Tibial artery (tissue), 4 donors: Measurements from ENCODE around the gene UGT2A3.

Experiments used
- DNase-seq, 2 donors: peaks; one replicate each; pipeline ENCODE4 v3.0.0-alpha.2; 2019
- H3K27ac ChIP-seq, 2 donors: fragments of 200-600 bp; sonication (generic) in 1 of 2; 1 replicate in 1 of 2; 2 replicates in 1 of 2; pipeline ENCODE4 v1.5.1; 2018 to 2019; ENCODE audit warnings: mild to moderate bottlenecking in 1 of 2
- H3K27me3 ChIP-seq, 2 donors: fragments of 200-600 bp; sonication (generic) in 1 of 2; one replicate each; pipeline versions ENCODE4 v1.5.1 to v1.6.0; 2016 to 2019
- H3K36me3 ChIP-seq, 3 donors: fragments of 200-600 bp; sonication (generic) in 2 of 3; one replicate each; pipeline ENCODE4 v1.5.1; 2016 to 2019; ENCODE audit warnings: mild to moderate bottlenecking in 2 of 3
- H3K4me1 ChIP-seq, 4 donors: fragments of 200-600 bp; sonication (generic) in 2 of 4; 1 replicate in 3 of 4; 2 replicates in 1 of 4; pipeline ENCODE4 v1.5.1; 2016 to 2019
- H3K4me3 ChIP-seq, 2 donors: fragments of 200-600 bp; sonication (generic) in 1 of 2; 1 replicate in 1 of 2; 2 replicates in 1 of 2; pipeline ENCODE4 v1.5.1; 2018 to 2019; ENCODE audit warnings: mild to moderate bottlenecking in 2 of 2
- H3K9me3 ChIP-seq, 3 donors: fragments of 200-600 bp; sonication (generic) in 1 of 3; one replicate each; pipeline ENCODE4 v1.5.1; 2016 to 2019
- CTCF ChIP-seq, 2 experiments: fragments of 200-600 bp in 1 of 2; fragments of 450-650 bp in 1 of 2; IDR thresholded peaks; one replicate each; pipeline ENCODE4 v1.5.1; 2017 to 2019; ENCODE audit warnings: antibody characterized with exemption in 2 of 2, mild to moderate bottlenecking in 1 of 2, moderate library complexity in 1 of 2
- intact Hi-C: fragments of 100-400 bp; cut with DNase I; formaldehyde crosslinking; loops from one replicate; pipeline ENCODE4 v1.15.0; 2023; ENCODE audit warnings: low total_unique reads

Gene UGT2A3

GRCh38 chr4:68951806-68952585 lies 392 bp upstream of the UGT2A3 start:
- no peaks in the 10 kb centered on the region for H3K4me1 ChIP-seq
- DNase-seq, result no peak
- no peaks in the 10 kb centered on the region for H3K36me3 ChIP-seq
- H3K4me3 ChIP-seq, result no peak overlapping the region
- H3K27ac ChIP-seq, result no peak overlapping the region
- no peaks in the 10 kb centered on the region for H3K27me3 ChIP-seq
- H3K9me3 ChIP-seq, result no peaks in the 10 kb centered on the region
- no peak for TF ChIP-seq CTCF (IDR thresholded peaks at IDR 0.05)
- intact Hi-C loops, result no loop called here

GRCh38 chr4:68950033-68950432 lies 1.6 kb downstream of the UGT2A3 start:
- intact Hi-C loops, result no loop called here
- Histone ChIP-seq H3K4me3 (no peak overlapping the region), H3K36me3 (no peaks in the 10 kb centered on the region), H3K27ac (no peak overlapping the region), H3K9me3 (no peaks in the 10 kb centered on the region), H3K27me3 (no peaks in the 10 kb centered on the region), H3K4me1 (no peaks in the 10 kb centered on the region)
- no peak for DNase-seq
- no peak for TF ChIP-seq CTCF (IDR thresholded peaks at IDR 0.05)

- intact Hi-C loops, result no loop called here
- TF ChIP-seq CTCF (IDR thresholded peaks at IDR 0.05), result no peak
- H3K4me1 ChIP-seq, result no peaks in the 10 kb centered on the region
- H3K36me3 ChIP-seq, result no peaks in the 10 kb centered on the region
- no peak overlapping the region for H3K27ac ChIP-seq
- no peaks in the 10 kb centered on the region for H3K9me3 ChIP-seq
- DNase-seq, result no peak
- no peak overlapping the region for H3K4me3 ChIP-seq
- H3K27me3 ChIP-seq, result no peaks in the 10 kb centered on the region
These were observed 2.6 kb downstream of the UGT2A3 start for GRCh38 chr4:68948985-68949384.

- DNase-seq, result no peak
- TF ChIP-seq CTCF (IDR thresholded peaks at IDR 0.05), result no peak
- Histone ChIP-seq H3K9me3 (no peaks in the 10 kb centered on the region), H3K4me3 (no peak overlapping the region), H3K4me1 (no peaks in the 10 kb centered on the region), H3K27ac (no peak overlapping the region), H3K27me3 (no peaks in the 10 kb centered on the region), H3K36me3 (no peaks in the 10 kb centered on the region)
- intact Hi-C loops, result no loop called here
These were observed 3.4 kb downstream of the UGT2A3 start for GRCh38 chr4:68948044-68948743.

- intact Hi-C loops, result no loop called here
- DNase-seq, result no peak
- TF ChIP-seq CTCF (IDR thresholded peaks at IDR 0.05), result no peak
- no peak overlapping the region for H3K27ac ChIP-seq
- no peaks in the 10 kb centered on the region for H3K27me3 ChIP-seq
- H3K36me3 ChIP-seq, result no peaks in the 10 kb centered on the region
- no peak overlapping the region for H3K4me3 ChIP-seq
- no peaks in the 10 kb centered on the region for H3K4me1 ChIP-seq
- H3K9me3 ChIP-seq, result no peaks in the 10 kb centered on the region
These were observed 22.4 kb downstream of the UGT2A3 start for GRCh38 chr4:68929076-68929737.
